ENCODE data around the gene ASF1B.
A peak's percentile ranks its signal among the peaks of the same experiment; 100 is the strongest.
"Not testable (repeated sequence)": the region's sequence is repeated elsewhere in the genome, so short reads cannot be mapped to it uniquely, and the experiment has no call there.

The ASF1B gene

GRCh38 chr19:14136509-14137281, at the start of gene ASF1B:
Gene ASF1B (minus strand): TSS chr19:14136589. CDS start chr19:14136456, 133 bp downstream.
- DNase-seq: peak; percentile 97

GRCh38 chr19:14185691-14186090, 49.3 kb upstream of the ASF1B start:
- DNase-seq: not testable (repeated sequence)

DNA sequence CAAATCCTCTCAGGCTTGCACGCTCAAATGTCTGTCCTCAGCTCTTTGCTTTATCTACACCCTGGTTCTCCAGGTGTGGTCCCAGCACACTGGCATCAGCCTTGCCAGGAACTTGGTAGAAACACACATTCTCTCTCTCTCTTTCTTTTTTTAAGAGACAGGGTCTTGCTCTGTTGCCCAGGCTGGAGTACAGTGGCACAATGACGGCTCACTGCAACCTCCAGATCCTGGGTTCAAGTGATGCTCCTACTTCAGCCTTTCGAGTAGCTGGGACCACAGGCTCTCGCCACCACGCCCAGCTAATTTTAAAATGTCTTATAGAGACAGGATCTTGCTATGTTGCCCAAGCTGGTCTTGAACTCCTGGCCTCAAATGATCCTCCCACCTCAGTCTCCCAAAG, 48.8 kb upstream of the ASF1B start:
- no peak for DNase-seq

DNA sequence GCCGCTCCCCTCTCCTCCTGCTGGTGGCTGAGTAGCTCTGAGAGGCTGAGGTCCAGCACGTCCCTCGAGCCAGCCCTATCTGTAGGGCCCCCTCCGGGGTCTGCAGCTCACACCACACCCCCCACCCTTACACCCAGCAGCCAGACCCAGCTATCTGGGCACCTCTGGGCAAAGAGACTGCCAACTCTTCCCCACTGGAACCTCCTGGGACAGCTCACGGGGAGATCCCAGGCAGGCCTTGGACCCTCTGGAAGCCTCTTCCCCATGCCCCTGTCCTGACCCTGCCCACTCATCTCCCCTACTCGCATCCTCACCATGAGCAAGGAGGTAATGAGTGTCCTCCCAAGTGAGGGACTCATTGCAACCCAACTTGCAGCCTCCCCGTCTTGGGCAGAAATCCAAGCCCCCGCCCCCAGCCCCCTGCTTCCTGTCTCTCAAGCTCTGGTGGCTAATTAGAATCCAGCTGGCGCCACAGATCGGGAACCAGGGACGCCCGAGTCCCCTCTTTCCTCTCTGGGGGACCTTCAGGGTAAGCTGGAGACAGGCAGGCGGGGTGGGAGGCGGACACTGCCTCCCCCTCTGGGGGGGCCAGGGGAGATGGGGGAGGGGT, 47.5 kb upstream of the ASF1B start:
- no peak for DNase-seq

DNA sequence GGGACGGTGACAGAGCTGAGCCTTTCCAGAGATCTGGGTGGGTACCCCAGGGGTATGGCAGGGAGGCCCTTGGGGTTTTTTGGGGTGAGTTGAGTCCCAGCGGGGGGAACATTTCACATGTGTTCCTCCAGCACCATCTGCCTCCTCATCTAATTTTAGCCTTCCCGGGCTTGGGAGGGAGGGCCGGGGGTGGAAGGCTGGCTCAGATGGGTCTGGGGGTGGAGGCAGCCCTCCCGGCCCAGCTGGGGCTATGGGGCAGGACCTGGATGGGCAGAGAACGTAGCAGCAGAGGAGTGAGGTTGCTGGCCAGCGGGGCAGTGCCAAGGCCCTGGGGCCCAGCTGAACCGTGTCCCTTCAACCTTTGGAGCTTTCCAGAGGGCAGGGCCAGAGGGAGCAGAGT, 46.1 kb upstream of the ASF1B start:
- DNase-seq: no peak

GRCh38 chr19:14181906-14182305, 45.5 kb upstream of the ASF1B start:
- DNase-seq: no peak

GRCh38 chr19:14181199-14181598, 44.8 kb upstream of the ASF1B start:
- not testable (repeated sequence) for DNase-seq

- no peak for DNase-seq
These were observed 41.2 kb upstream of the ASF1B start for GRCh38 chr19:14177496-14178074.

DNA sequence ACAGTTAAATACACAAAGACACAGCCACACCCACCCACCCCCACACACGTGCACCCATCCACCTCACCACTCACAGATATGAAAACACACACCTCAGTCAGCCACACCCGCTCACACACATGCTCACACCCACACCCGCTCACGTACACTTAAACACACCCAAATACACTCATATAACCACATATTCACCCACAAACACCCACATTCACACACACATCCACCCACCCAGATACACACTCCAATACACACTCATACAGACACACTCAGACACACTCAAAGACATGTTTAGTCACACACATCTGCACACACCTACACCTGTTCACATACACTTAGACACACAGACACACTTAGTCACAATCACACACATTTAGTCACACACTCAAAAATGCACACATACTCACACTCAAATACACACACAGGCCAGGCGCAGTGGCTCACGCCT, 39.0 kb upstream of the ASF1B start:
- no peak for DNase-seq

GRCh38 chr19:14174883-14175282, 38.5 kb upstream of the ASF1B start:
- DNase-seq: no peak

DNA sequence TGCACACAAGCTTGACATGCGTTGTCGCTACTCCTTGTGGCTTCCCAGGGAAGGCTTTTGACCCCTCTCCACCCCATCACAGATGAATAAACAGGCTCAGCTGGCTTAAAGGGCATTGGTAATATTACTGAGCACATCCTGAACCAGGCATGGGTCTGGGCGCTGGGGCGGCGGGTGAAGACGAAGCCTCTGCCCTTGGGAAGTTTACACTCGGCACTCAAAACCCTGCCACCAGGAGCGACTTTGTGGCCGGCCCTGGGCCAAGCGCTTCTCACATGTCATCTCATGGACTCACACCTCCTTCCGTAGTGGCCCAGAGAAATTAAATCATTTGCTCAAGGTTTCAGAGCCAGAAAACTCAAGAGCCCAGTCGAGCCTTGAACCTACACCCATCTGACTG, 32.6 kb upstream of the ASF1B start:
- DNase-seq: no peak

GRCh38 chr19:14168259-14168972, 32.0 kb upstream of the ASF1B start:
- no peak for DNase-seq

- peak; percentile 33 for DNase-seq
These were observed 31.3 kb upstream of the ASF1B start for GRCh38 chr19:14167576-14168138.

DNA sequence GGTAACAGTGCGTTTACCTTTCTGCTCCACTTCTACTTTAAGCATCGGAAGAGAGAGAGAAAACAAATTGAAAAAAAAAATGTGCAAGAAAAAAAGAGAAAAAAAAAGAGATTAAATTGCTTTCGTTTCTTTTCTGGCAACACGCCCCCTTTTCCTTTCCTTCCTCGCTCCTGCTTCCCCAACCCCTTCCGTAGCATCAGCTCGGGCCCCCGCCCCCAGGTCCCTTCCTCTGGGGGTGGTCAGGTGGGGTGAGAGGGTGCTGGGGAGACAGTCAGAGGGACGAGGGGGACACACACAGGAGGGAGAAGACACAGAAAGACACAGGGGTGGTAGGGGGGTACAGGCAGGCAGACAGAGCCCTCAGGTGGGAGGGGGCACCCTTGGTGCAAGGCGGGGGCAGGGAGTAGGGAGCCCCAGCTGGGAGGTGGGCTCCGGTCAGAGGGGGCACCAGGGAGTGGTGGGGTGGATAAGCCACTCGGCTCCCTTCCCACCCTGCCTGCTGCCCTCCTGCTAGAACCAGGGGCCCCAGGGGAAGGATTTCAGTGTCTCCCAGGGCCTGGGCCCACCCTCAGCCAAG, 30.7 kb upstream of the ASF1B start:
- peak; percentile 37 for DNase-seq

- DNase-seq: peak; percentile 34
These were observed 29.8 kb upstream of the ASF1B start for GRCh38 chr19:14165990-14166830.

GRCh38 chr19:14164724-14165493, 28.5 kb upstream of the ASF1B start:
- no peak for DNase-seq

GRCh38 chr19:14164082-14164481, 27.7 kb upstream of the ASF1B start:
- no peak for DNase-seq

- no peak for DNase-seq
These were observed 26.5 kb upstream of the ASF1B start for GRCh38 chr19:14162871-14163297.

- no peak for DNase-seq
These were observed 24.9 kb upstream of the ASF1B start for GRCh38 chr19:14161305-14161704.

- DNase-seq: no peak
These were observed 23.8 kb upstream of the ASF1B start for GRCh38 chr19:14160017-14160703.

Data from stimulated activated CD8-positive, alpha-beta memory T cell treated with anti-CD3 and anti-CD28 coated beads, Interleukin-4, amount 100 ng/mL, for 48 hours (primary cell).